NCI-H748 (cell line): ENCODE results near the gene RAB6B.

Source experiments
- DNase-seq: peaks from one replicate; lab custom pipeline; 2025; ENCODE audit not compliant: unreplicated experiment; lab: John Stamatoyannopoulos, UW

RAB6B gene

DNA sequence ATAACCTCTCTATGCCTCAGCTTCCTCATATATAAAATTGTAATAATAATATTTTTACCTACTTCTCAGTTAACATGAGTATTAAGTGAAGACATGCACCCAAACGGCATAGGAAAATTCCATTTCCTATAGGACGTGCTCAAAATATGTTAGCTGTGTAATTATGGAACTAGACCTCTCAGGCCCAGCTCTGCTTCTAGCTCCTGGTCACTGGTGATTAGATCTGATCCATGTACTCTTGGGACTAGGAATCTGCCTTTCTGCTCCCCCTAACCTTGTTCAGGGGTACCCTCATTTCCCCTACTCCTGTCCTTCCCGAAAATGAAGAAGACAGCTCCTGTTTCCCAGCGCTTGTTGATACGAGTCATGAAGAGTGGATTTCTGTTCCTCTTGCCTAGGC lies 119.8 kb downstream of the RAB6B start:
- no peak for DNase-seq

DNA sequence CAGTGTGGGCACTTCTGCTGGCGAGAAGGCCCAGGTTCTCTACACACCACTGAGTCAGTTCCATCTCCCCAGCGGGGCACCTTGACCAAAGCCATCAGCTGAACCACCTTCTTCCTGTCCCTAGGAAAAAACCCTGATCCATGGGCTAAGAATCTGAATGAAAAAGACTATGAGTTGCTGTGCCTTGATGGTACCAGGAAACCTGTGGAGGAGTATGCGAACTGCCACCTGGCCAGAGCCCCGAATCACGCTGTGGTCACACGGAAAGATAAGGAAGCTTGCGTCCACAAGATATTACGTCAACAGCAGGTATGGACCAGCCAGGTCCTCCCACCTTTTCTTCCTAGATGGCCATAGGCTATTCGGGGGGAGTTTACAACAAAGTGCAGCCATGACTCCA lies 120.4 kb downstream of the RAB6B start:
- DNase-seq, result no peak
